ENCODE data around the gene PPT2. TPM values are rescaled to one million over a fixed set of nuclear protein-coding genes. Genes with fewer than 3 reads are reported as not detected.
A peak's percentile ranks its signal among the peaks of the same experiment; 100 is the strongest.

The PPT2 gene
- total and polyA plus RNA-seq, 2 of the 13 experiments (the other 11 are each of a cell fraction or from before 2014, with no cell fraction given) = 39.2 to 61.8 TPM

DNA sequence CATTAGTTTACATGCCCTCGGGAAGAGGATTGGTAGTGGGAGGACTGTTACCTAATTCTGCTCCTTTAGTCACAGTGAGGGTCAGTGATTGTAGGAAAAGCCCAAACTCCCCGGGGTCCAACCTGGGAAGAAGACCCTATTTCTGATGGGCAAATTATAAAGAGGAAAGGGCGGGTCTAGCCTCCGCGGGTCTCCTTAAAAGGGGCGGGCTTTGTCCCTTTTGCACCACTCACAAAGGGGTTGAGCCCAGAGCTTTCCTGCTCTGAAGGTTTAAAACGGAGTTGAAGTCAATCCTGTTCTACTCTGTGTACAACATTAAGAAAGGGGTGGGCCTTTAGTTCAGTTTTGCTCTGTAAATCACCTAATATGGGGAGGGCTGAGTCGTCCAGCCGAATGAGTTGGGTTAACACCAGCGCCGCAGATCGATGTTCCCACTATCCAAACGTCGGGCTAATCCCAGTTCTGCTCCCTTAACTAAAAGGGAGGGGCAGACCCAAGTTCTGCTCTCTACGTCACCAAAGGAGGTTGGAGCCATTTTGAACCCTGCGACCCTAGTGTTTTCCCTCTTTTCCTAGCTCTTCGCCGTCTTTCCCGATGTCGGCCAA is 23.3 kb downstream of the PPT2 start (continued):
- TF ChIP-seq ZNF891 (CRISPR knock-in tag; IDR thresholded peaks at IDR 0.05) = peak; percentile 18; the same call in 1 of the 2 replicates
- TF ChIP-seq HDAC1 (CRISPR knock-in tag; IDR thresholded peaks at IDR 0.05) = 0 out of 2 replicates have a peak, but pooled peaks have one; percentile 5
- TF ChIP-seq TOE1 (CRISPR knock-in tag; IDR thresholded peaks at IDR 0.05) = no peak
- TF ChIP-seq, protein P1, sequence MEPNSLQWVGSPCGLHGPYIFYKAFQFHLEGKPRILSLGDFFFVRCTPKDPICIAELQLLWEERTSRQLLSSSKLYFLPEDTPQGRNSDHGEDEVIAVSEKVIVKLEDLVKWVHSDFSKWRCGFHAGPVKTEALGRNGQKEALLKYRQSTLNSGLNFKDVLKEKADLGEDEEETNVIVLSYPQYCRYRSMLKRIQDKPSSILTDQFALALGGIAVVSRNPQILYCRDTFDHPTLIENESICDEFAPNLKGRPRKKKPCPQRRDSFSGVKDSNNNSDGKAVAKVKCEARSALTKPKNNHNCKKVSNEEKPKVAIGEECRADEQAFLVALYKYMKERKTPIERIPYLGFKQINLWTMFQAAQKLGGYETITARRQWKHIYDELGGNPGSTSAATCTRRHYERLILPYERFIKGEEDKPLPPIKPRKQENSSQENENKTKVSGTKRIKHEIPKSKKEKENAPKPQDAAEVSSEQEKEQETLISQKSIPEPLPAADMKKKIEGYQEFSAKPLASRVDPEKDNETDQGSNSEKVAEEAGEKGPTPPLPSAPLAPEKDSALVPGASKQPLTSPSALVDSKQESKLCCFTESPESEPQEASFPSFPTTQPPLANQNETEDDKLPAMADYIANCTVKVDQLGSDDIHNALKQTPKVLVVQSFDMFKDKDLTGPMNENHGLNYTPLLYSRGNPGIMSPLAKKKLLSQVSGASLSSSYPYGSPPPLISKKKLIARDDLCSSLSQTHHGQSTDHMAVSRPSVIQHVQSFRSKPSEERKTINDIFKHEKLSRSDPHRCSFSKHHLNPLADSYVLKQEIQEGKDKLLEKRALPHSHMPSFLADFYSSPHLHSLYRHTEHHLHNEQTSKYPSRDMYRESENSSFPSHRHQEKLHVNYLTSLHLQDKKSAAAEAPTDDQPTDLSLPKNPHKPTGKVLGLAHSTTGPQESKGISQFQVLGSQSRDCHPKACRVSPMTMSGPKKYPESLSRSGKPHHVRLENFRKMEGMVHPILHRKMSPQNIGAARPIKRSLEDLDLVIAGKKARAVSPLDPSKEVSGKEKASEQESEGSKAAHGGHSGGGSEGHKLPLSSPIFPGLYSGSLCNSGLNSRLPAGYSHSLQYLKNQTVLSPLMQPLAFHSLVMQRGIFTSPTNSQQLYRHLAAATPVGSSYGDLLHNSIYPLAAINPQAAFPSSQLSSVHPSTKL (CRISPR knock-in tag; IDR thresholded peaks at IDR 0.05) = peak; percentile 3; the same call in 1 of the 2 replicates
- peak; percentile 69; the same call in 1 of the 2 replicates for TF ChIP-seq ZNF317 (CRISPR knock-in tag; IDR thresholded peaks at IDR 0.05)
- peak; percentile 5 for TF ChIP-seq ASH2L (IDR thresholded peaks at IDR 0.05; ENCODE audit: insufficient read length, low read depth, low read length)
- no peak for TF ChIP-seq CEBPG (CRISPR knock-in tag; IDR thresholded peaks at IDR 0.05)
- TF ChIP-seq, protein P2, sequence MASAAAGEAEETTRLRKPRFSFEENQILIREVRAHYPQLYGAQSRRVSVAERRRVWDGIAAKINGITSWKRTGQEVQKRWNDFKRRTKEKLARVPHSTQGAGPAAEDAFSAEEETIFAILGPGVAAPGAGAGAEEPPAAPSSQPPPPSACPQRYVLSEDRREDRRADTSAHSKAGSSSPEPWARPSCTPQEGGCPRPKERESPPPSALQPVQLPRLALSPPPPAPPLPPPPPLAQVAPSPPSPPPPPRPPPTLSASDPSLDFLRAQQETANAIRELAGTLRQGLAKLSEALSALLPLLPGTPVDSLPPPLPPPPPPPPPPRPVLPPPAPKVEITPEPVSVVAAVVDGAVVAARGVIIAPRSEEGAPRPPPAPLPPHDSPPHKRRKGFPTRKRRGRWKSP (CRISPR knock-in tag; IDR thresholded peaks at IDR 0.05) = no peak
- no peak for TF ChIP-seq ZNF562 (CRISPR knock-in tag; IDR thresholded peaks at IDR 0.05; ENCODE audit: borderline replicate concordance)
- TF ChIP-seq ZNF501 (CRISPR knock-in tag; IDR thresholded peaks at IDR 0.05) = peak; percentile 77; the same call in 1 of the 2 replicates
- TF ChIP-seq FOXM1 (CRISPR knock-in tag; IDR thresholded peaks at IDR 0.05) = no peak
- no peak for TF ChIP-seq ZNF766 (CRISPR knock-in tag; IDR thresholded peaks at IDR 0.05; ENCODE audit: borderline replicate concordance)
- no peak for TF ChIP-seq STAG1 (CRISPR knock-in tag; IDR thresholded peaks at IDR 0.05)
- TF ChIP-seq GTF3A (CRISPR knock-in tag; conservative IDR thresholded peaks at IDR 0.05) = no peak
- TF ChIP-seq ZNF841 (CRISPR knock-in tag; IDR thresholded peaks at IDR 0.05; ENCODE audit: borderline replicate concordance) = no peak
- TF ChIP-seq, protein P3, sequence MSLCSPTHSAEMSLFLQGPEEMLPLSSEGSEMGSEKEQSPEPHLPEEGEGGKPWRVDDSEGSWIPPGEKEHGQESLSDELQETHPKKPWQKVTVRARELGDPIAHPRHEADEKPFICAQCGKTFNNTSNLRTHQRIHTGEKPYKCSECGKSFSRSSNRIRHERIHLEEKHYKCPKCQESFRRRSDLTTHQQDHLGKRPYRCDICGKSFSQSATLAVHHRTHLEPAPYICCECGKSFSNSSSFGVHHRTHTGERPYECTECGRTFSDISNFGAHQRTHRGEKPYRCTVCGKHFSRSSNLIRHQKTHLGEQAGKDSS (CRISPR knock-in tag; IDR thresholded peaks at IDR 0.05; ENCODE audit: borderline replicate concordance, low read depth) = no peak; the same call in 1 of the 2 replicates
- no peak for TF ChIP-seq HOXA5 (CRISPR knock-in tag; IDR thresholded peaks at IDR 0.05)
- TF ChIP-seq SALL1 (CRISPR knock-in tag; IDR thresholded peaks at IDR 0.05) = no peak; the same call in 1 of the 2 replicates
- TF ChIP-seq, protein P4, sequence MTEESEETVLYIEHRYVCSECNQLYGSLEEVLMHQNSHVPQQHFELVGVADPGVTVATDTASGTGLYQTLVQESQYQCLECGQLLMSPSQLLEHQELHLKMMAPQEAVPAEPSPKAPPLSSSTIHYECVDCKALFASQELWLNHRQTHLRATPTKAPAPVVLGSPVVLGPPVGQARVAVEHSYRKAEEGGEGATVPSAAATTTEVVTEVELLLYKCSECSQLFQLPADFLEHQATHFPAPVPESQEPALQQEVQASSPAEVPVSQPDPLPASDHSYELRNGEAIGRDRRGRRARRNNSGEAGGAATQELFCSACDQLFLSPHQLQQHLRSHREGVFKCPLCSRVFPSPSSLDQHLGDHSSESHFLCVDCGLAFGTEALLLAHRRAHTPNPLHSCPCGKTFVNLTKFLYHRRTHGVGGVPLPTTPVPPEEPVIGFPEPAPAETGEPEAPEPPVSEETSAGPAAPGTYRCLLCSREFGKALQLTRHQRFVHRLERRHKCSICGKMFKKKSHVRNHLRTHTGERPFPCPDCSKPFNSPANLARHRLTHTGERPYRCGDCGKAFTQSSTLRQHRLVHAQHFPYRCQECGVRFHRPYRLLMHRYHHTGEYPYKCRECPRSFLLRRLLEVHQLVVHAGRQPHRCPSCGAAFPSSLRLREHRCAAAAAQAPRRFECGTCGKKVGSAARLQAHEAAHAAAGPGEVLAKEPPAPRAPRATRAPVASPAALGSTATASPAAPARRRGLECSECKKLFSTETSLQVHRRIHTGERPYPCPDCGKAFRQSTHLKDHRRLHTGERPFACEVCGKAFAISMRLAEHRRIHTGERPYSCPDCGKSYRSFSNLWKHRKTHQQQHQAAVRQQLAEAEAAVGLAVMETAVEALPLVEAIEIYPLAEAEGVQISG (CRISPR knock-in tag; IDR thresholded peaks at IDR 0.05) = no peak
- no peak for TF ChIP-seq ZSCAN21 (CRISPR knock-in tag; IDR thresholded peaks at IDR 0.05; ENCODE audit: borderline replicate concordance)
- TF ChIP-seq TP53 (CRISPR knock-in tag; conservative IDR thresholded peaks at IDR 0.05) = no peak
